ENCODE data around the gene C12orf76.
"Not testable (repeated sequence)": the region's sequence is repeated elsewhere in the genome, so short reads cannot be mapped to it uniquely, and the experiment has no call there.

Gene C12orf76

DNA sequence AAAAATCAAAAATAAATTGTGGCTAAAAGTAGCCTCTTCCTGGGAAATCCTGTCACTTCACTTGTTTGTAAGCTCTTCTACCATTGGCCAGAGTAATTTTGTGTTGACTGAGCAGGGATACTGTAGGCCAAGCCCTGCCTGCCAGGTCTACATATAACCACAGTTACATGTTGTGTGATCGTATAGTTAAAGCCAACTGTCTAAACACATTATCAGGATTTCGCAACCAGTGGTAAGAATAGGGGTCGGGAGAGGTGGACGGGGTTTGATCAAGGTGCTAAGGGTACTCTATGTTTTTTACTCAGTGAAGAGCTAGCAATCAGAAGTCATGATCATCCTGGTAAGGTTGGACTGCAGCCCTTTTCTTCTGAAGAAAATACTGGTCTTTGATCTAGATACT is 35.7 kb downstream of the C12orf76 start:
- Histone ChIP-seq H3K4me3 (ENCODE audit: low read length) (peak overlapping the region; percentile 76), H3K36me3 (replicated peaks; ENCODE audit: low read depth, low read length) (peaks cover 50% of the 10 kb centered on the region), H3K27me3 (ENCODE audit: low read depth, low read length) (no peaks in the 10 kb centered on the region), H3K4me2 (ENCODE audit: low read length) (peak overlapping the region; percentile 99), H3K9ac (ENCODE audit: low read length) (peak overlapping the region; percentile 89), H2AFZ (ENCODE audit: low read depth, low read length) (no peak overlapping the region), H3K79me2 (ENCODE audit: low read length) (peaks cover 66% of the 10 kb centered on the region), H3K27ac (ENCODE audit: low read length) (peak overlapping the region; percentile 99), H4K20me1 (ENCODE audit: insufficient read depth, low read length) (no peaks in the 10 kb centered on the region), H3K4me1 (ENCODE audit: low read length) (peaks cover 74% of the 10 kb centered on the region), H3K9me3 (ENCODE audit: insufficient read depth, low read length) (peaks cover 4% of the 10 kb centered on the region; the same call in 1 of the 2 replicates)
- TF ChIP-seq EZH2phosphoT487 (IDR thresholded peaks at IDR 0.05; ENCODE audit: low read depth) (no peak), CTCF (IDR thresholded peaks at IDR 0.05; ENCODE audit: low read depth, low read length) (no peak)

DNA sequence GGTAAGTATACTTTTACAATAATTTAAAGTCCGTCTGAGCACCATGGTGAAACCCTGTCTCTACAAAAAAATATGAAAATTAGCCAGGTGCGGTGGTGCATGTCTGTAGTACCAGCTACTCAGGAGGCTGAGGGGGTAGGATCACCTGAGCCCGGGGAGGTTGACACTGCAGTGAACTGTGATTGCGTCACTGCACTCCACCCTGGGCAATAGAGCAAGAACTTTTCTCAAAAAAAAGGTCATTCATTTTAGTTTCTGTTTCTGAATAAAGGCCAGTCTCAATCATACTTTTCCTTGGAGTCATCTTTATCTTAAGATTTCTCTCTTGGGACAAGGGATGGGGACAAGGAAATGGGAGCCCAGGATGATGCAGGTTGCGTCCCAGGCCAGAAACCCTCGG is 36.2 kb downstream of the C12orf76 start:
- peak overlapping the region; percentile 76 for H3K4me3 ChIP-seq (ENCODE audit: low read length)
- H3K9me3 ChIP-seq (ENCODE audit: insufficient read depth, low read length) = peaks cover 4% of the 10 kb centered on the region; the same call in 1 of the 2 replicates
- H2AFZ ChIP-seq (ENCODE audit: low read depth, low read length) = no peak overlapping the region
- H3K27ac ChIP-seq (ENCODE audit: low read length) = peak overlapping the region; percentile 99
- H3K27me3 ChIP-seq (ENCODE audit: low read depth, low read length) = no peaks in the 10 kb centered on the region
- H3K9ac ChIP-seq (ENCODE audit: low read length) = peak overlapping the region; percentile 89
- peaks cover 71% of the 10 kb centered on the region for H3K79me2 ChIP-seq (ENCODE audit: low read length)
- H4K20me1 ChIP-seq (ENCODE audit: insufficient read depth, low read length) = no peaks in the 10 kb centered on the region
- peak overlapping the region; percentile 99 for H3K4me2 ChIP-seq (ENCODE audit: low read length)
- H3K36me3 ChIP-seq (replicated peaks; ENCODE audit: low read depth, low read length) = peaks cover 47% of the 10 kb centered on the region
- H3K4me1 ChIP-seq (ENCODE audit: low read length) = peaks cover 75% of the 10 kb centered on the region
- TF ChIP-seq EZH2phosphoT487 (IDR thresholded peaks at IDR 0.05; ENCODE audit: low read depth) (no peak), CTCF (IDR thresholded peaks at IDR 0.05; ENCODE audit: low read depth, low read length) (no peak)

DNA sequence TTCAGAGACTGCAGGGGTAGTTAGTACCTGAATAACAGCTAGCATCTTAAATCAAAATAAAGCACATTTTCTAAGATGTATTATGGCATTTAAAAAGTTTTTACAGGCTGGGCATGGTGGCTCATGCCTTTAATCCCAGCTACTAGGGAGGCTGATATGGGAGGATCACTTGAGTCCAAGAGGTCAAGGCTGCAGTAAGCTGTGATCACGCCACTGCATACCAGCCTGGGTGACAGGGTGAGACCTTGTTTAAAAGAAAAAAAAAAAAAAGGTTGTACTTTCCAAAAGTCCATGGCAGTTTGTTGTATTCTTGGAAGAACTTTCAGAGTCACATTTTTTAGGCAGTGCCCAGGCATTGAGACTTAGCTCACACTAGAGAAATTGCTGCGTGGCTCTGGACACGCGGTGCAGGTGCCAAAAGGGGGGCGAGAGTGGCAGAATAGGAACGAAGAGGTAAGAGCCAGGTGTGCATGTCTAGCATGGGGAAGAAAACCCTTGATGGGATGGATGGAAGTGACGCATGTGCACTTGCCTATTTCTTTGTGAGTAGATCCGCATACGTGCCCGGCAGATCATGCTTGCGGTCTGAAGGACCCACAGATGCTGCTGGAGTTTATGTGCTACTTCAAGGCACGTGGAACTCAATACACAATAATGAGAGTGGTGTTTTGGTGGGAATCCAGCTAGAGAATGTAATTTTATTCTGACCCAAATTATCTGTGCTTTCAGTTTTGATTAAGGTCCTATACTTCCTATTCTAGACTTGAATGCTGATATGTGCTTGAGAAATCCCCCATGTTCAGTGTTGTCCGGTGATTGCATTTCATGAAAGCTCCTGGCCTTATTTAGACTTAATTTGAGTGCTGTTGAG is 37.2 kb downstream of the C12orf76 start:
- Histone ChIP-seq H3K79me2 (ENCODE audit: low read length) (peaks cover 82% of the 10 kb centered on the region), H3K4me2 (ENCODE audit: low read length) (peak overlapping the region; percentile 99)
- TF ChIP-seq EZH2phosphoT487 (IDR thresholded peaks at IDR 0.05; ENCODE audit: low read depth) (no peak), CTCF (IDR thresholded peaks at IDR 0.05; ENCODE audit: low read depth, low read length) (no peak)

DNA sequence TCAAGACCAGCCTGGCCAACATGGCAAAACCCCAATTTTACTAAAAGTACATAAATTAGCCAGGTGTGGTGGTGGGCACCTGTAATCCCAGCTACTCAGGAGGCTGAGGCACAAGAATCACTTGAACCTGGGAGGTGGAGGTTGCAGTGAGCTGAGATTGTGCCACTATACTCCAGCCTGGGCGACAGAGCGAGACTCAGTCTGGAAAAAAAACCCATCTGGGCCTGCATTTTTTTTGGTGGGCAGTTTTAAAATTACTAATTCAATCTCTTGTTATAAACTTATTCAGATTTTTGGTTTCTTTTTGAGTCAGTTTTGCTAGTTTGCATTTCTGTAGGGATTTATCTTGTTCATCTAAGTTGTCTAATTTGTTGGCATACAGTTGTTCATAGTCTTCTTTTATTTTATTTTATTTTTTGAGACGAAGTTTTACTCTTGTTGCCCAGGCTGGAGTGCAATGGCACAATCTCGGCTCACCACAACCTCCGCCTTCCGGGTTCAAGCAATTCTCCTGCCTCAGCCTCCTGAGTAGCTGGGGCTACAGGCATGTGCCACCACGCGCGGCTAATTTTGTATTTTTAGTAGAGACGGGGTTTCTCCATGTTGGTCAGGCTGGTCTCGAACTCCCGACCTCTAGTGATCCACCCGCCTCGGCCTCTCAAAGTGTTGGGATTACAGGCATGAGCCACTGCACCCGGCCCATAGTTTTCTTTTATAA is 39.5 kb downstream of the C12orf76 start:
- H3K27me3 ChIP-seq (ENCODE audit: low read depth, low read length) = not testable (repeated sequence)
- Histone ChIP-seq H3K27ac (ENCODE audit: low read length) (peak overlapping the region; percentile 99), H3K79me2 (ENCODE audit: low read length) (peaks cover 93% of the 10 kb centered on the region)

More for the DNA sequence above, 37.2 kb downstream of the C12orf76 start:
- no peaks in the 10 kb centered on the region for H3K27me3 ChIP-seq (ENCODE audit: low read depth, low read length)
- peaks cover 50% of the 10 kb centered on the region for H3K36me3 ChIP-seq (replicated peaks; ENCODE audit: low read depth, low read length)
- H2AFZ ChIP-seq (ENCODE audit: low read depth, low read length) = no peak overlapping the region
- H3K4me3 ChIP-seq (ENCODE audit: low read length) = peak overlapping the region; percentile 76
- H3K4me1 ChIP-seq (ENCODE audit: low read length) = peaks cover 75% of the 10 kb centered on the region
- H3K9ac ChIP-seq (ENCODE audit: low read length) = peak overlapping the region; percentile 89
- H3K27ac ChIP-seq (ENCODE audit: low read length) = peak overlapping the region; percentile 99
- peaks cover 2% of the 10 kb centered on the region; the same call in 1 of the 2 replicates for H4K20me1 ChIP-seq (ENCODE audit: insufficient read depth, low read length)
- H3K9me3 ChIP-seq (ENCODE audit: insufficient read depth, low read length) = peaks cover 4% of the 10 kb centered on the region; the same call in 1 of the 2 replicates

More for the DNA sequence above, 39.5 kb downstream of the C12orf76 start:
- Histone ChIP-seq H3K4me3 (ENCODE audit: low read length) (peak overlapping the region; percentile 47), H3K4me2 (ENCODE audit: low read length) (peak overlapping the region; percentile 99), H4K20me1 (ENCODE audit: insufficient read depth, low read length) (peaks cover 12% of the 10 kb centered on the region), H3K9ac (ENCODE audit: low read length) (peak overlapping the region; percentile 50), H3K4me1 (ENCODE audit: low read length) (peaks cover 77% of the 10 kb centered on the region), H3K36me3 (replicated peaks; ENCODE audit: low read depth, low read length) (peaks cover 49% of the 10 kb centered on the region)
- not testable (repeated sequence) for H3K9me3 ChIP-seq (ENCODE audit: insufficient read depth, low read length); H2AFZ ChIP-seq (ENCODE audit: low read depth, low read length)
